ENCODE data around the gene TRMT112. TPM values are rescaled to one million over a fixed set of nuclear protein-coding genes. Genes with fewer than 3 reads are reported as not detected.
A peak's percentile ranks its signal among the peaks of the same experiment; 100 is the strongest.
"Not testable (repeated sequence)": the region's sequence is repeated elsewhere in the genome, so short reads cannot be mapped to it uniquely, and the experiment has no call there.

Gene TRMT112
- polyA plus RNA-seq, 1 donor: 167 TPM

DNA sequence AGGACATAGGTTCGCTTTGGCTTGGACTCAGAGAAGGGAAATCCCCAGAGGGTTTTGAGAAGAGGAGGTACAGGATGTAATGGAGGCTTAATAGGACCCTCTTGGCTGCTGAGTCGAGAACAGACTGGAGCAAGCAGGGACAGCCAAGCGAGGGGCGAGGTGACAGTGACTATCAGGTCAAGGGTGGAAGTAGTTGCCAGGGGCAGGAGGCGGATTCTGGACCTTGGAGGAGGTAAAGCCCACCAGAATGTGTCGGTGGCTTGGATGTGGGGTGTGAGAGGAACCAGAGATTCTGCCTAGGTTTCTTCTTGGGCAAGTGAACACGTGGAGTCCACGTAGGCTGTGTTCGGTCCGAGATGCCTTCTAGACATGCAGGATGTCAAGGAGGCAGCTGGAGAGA, 4.4 kb downstream of the TRMT112 start:
- Histone ChIP-seq H3K4me3 (ENCODE audit: low read length) (no peak overlapping the region), H3K4me1 (ENCODE audit: control insufficient read depth, insufficient read depth, low read length) (peaks cover 9% of the 10 kb centered on the region), H3K36me3 (ENCODE audit: control insufficient read depth, insufficient read depth, low read length) (peaks cover 41% of the 10 kb centered on the region), H3K9me3 (ENCODE audit: control insufficient read depth, low read depth, low read length) (no peaks in the 10 kb centered on the region), H3K27ac (ENCODE audit: low read length) (no peak overlapping the region), H3K27me3 (ENCODE audit: control insufficient read depth, insufficient read depth, low read length) (no peaks in the 10 kb centered on the region)
- WGBS (ENCODE audit: insufficient coverage, low lambda C conversion rate): no CpG with 5 or more reads among the region's 10 CpGs
- DNase-seq: no peak

- H3K9me3 ChIP-seq (ENCODE audit: control insufficient read depth, low read depth, low read length); H3K27me3 ChIP-seq (ENCODE audit: control insufficient read depth, insufficient read depth, low read length); DNase-seq: not testable (repeated sequence)
- Histone ChIP-seq H3K36me3 (ENCODE audit: control insufficient read depth, insufficient read depth, low read length) (peaks cover 13% of the 10 kb centered on the region), H3K27ac (ENCODE audit: low read length) (peak overlapping the region; percentile 79), H3K4me1 (ENCODE audit: control insufficient read depth, insufficient read depth, low read length) (peaks cover 20% of the 10 kb centered on the region), H3K4me3 (ENCODE audit: low read length) (peak overlapping the region; percentile 68)
- WGBS (ENCODE audit: insufficient coverage, low lambda C conversion rate): no CpG with 5 or more reads among the region's 5 CpGs
These were observed 9.6 kb downstream of the TRMT112 start for GRCh38 chr11:64307795-64308194.

DNA sequence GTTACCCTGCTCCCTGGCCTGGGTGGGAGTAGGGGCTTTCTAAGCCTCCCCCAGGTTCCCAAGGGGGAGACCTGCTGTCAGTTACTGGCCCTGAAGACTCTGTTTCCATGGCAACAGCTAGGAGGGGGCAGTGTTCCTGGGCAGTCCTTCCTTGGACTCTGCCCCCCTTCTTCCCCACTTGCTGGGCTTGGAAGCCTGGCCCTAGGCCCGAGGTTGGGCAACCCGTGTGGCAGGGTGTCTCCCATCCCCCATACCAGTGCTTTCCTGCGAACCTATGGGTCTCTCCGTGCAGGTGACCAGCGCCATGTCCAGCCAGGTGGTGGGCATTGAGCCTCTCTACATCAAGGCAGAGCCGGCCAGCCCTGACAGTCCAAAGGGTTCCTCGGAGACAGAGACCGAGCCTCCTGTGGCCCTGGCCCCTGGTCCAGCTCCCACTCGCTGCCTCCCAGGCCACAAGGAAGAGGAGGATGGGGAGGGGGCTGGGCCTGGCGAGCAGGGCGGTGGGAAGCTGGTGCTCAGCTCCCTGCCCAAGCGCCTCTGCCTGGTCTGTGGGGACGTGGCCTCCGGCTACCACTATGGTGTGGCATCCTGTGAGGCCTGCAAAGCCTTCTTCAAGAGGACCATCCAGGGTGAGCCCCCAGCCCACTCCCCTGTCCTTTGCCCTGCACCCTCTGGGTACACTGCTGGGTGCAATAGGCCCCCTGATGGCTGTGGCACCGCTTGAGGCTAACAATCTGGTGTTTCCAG, 10.3 kb downstream of the TRMT112 start:
- Histone ChIP-seq H3K4me3 (ENCODE audit: low read length) (peak overlapping the region; percentile 68), H3K27me3 (ENCODE audit: control insufficient read depth, insufficient read depth, low read length) (no peaks in the 10 kb centered on the region), H3K9me3 (ENCODE audit: control insufficient read depth, low read depth, low read length) (no peaks in the 10 kb centered on the region), H3K27ac (ENCODE audit: low read length) (peak overlapping the region; percentile 79), H3K4me1 (ENCODE audit: control insufficient read depth, insufficient read depth, low read length) (peaks cover 20% of the 10 kb centered on the region), H3K36me3 (ENCODE audit: control insufficient read depth, insufficient read depth, low read length) (peaks cover 7% of the 10 kb centered on the region)
- DNase-seq: peak; percentile 84 to 90
- WGBS (ENCODE audit: insufficient coverage, low lambda C conversion rate): no CpG with 5 or more reads among the region's 15 CpGs

GRCh38 chr11:64306563-64306875, 10.8 kb downstream of the TRMT112 start:
- peaks cover 5% of the 10 kb centered on the region for H3K27me3 ChIP-seq (ENCODE audit: control insufficient read depth, insufficient read depth, low read length)
- peaks cover 7% of the 10 kb centered on the region for H3K36me3 ChIP-seq (ENCODE audit: control insufficient read depth, insufficient read depth, low read length)
- peaks cover 20% of the 10 kb centered on the region for H3K4me1 ChIP-seq (ENCODE audit: control insufficient read depth, insufficient read depth, low read length)
- no CpG with 5 or more reads among the region's 9 CpGs for WGBS (ENCODE audit: insufficient coverage, low lambda C conversion rate)
- DNase-seq: no peak
- no peaks in the 10 kb centered on the region for H3K9me3 ChIP-seq (ENCODE audit: control insufficient read depth, low read depth, low read length)
- H3K4me3 ChIP-seq (ENCODE audit: low read length): peak overlapping the region; percentile 68
- peak overlapping the region; percentile 79 for H3K27ac ChIP-seq (ENCODE audit: low read length)

DNA sequence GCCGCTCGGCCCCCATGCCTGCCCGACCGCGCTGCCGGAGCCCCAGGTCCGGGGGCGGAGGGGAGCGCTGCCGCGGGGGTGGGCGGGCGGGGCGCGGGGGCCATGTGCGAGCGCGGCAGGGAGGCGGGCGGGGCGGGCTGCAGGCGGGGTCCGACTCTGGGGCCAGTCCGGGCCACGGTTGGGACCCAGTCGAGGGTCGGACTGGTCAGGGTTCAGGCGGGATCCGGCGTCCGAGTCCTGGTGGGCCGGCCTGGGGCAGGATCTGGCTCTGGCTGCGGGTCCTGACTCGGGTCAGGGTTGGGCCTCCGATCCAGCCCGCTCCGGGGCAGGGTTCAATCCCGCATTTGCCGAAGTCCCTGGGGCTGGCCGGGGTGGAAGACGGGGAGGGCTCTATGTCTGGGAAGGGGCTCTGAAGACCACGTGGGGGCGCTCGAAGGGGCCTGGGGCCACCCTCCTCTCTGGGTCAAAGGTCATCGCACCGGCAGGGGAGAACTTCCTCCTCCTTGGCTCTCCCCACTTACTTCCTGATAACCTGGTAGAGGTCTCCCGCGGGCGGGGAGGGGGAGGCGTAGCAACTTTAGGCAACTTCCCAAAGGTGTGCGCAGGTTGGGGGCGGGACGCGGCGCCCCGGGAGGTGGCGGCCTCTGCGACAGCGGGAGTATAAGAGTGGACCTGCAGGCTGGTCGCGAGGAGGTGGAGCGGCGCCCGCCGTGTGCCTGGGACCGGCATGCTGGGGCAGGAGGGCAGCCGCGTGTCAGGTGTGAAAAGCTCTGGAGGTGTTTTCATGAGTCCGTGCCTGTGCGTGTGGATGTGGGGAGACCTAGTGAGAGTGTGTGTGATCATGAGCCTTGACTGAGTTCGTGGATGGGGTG, 11.4 kb downstream of the TRMT112 start:
- Histone ChIP-seq H3K4me1 (ENCODE audit: control insufficient read depth, insufficient read depth, low read length) (peaks cover 20% of the 10 kb centered on the region), H3K36me3 (ENCODE audit: control insufficient read depth, insufficient read depth, low read length) (peaks cover 5% of the 10 kb centered on the region), H3K27me3 (ENCODE audit: control insufficient read depth, insufficient read depth, low read length) (peaks cover 10% of the 10 kb centered on the region), H3K9me3 (ENCODE audit: control insufficient read depth, low read depth, low read length) (no peaks in the 10 kb centered on the region), H3K4me3 (ENCODE audit: low read length) (peak overlapping the region; percentile 68), H3K27ac (ENCODE audit: low read length) (peak overlapping the region; percentile 79)
- DNase-seq: peak; percentile 69 to 90
- 0% methylated on average over 1 of the region's 71 CpGs for WGBS (ENCODE audit: insufficient coverage, low lambda C conversion rate)

DNA sequence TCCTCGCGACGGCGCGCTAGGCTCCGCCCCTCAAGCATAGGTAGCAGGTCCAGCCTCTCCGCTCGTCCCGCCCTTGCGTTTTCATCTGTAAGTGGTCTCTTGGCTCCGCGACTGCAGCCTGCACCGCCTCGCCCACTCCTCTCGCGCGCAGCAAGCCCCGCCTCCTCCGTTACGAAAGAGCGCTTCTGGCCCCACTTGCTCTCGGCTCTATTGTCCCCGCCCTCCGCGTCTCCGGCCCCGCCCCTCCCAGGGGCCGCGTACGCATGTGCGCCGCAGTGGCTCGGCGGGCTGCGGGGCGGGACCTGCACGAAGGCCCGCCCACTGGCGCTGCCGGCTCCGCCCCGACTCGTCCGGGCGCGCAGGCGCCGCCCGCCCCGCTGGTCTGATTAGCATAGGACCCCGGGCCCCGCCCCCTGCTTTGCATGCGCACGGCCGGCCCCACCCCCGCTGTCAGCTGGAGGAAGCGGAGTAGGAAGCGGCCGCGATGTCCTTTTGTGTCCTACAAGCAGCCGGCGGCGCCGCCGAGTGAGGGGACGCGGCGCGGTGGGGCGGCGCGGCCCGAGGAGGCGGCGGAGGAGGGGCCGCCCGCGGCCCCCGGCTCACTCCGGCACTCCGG, 12.2 kb downstream of the TRMT112 start, which contains the start of gene ESRRA:
Gene ESRRA, plus strand, starts transcription at position 450 of the 616 bp plus-strand sequence. CDS start 1,656 bp downstream, outside the sequence.
- Histone ChIP-seq H3K4me3 (ENCODE audit: low read length) (peak within 1 kb of the TSS; percentile 70), H3K27me3 (ENCODE audit: control insufficient read depth, insufficient read depth, low read length) (peaks cover 18% of the 10 kb centered on the region), H3K27ac (ENCODE audit: low read length) (peak within 1 kb of the TSS; percentile 99), H3K4me1 (ENCODE audit: control insufficient read depth, insufficient read depth, low read length) (peaks cover 28% of the 10 kb centered on the region), H3K9me3 (ENCODE audit: control insufficient read depth, low read depth, low read length) (no peaks in the 10 kb centered on the region), H3K36me3 (ENCODE audit: control insufficient read depth, insufficient read depth, low read length) (peaks cover 4% of the 10 kb centered on the region)
- DNase-seq: peak; percentile 99
- WGBS (ENCODE audit: insufficient coverage, low lambda C conversion rate): no CpG with 5 or more reads among the region's 81 CpGs

DNA sequence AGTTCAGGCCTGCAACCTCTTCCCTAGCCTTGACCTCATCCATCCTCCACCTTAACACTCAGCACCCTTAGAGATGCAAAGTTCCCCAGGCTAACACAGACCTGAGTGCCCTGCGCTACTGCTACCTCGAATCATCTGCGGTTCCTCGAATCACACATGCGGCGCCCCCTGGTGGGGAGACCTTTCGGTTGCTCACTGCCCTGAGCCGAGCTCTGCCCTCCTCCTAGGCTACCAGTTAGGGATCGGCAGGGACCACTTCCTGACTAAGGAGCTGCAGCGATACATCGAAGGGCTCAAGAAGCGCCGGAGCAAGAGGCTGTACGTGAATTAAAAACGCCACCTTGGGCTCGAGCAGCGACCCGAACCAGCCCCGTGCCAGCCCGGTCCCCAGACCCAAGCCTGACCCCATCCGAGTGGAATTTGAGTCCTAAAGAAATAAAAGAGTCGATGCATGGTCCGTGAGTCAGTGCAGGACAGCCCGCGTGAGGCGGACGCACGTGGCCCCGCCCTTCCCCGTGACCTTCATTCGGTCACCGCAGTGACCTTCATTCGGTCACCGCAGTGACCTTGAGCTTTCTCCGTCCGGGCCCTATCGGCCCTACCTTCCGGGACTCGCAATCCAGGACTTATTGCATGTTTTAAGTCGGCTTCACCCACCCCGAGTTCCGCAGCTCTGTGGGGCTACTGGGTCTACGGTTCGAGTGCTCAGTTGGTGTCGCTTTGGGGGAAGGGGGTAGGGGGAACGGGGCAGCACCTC, 12.9 kb downstream of the TRMT112 start:
- Histone ChIP-seq H3K27me3 (ENCODE audit: control insufficient read depth, insufficient read depth, low read length) (peaks cover 25% of the 10 kb centered on the region), H3K27ac (ENCODE audit: low read length) (peak overlapping the region; percentile 99), H3K9me3 (ENCODE audit: control insufficient read depth, low read depth, low read length) (peaks cover 3% of the 10 kb centered on the region), H3K4me1 (ENCODE audit: control insufficient read depth, insufficient read depth, low read length) (peaks cover 34% of the 10 kb centered on the region), H3K36me3 (ENCODE audit: control insufficient read depth, insufficient read depth, low read length) (peaks cover 4% of the 10 kb centered on the region), H3K4me3 (ENCODE audit: low read length) (peak overlapping the region; percentile 70)
- peak; percentile 84 to 89 for DNase-seq
- WGBS (ENCODE audit: insufficient coverage, low lambda C conversion rate): no CpG with 5 or more reads among the region's 46 CpGs

- Histone ChIP-seq H3K9me3 (ENCODE audit: control insufficient read depth, low read depth, low read length) (peaks cover 3% of the 10 kb centered on the region), H3K4me3 (ENCODE audit: low read length) (peak overlapping the region; percentile 70), H3K4me1 (ENCODE audit: control insufficient read depth, insufficient read depth, low read length) (peaks cover 36% of the 10 kb centered on the region), H3K27me3 (ENCODE audit: control insufficient read depth, insufficient read depth, low read length) (peaks cover 30% of the 10 kb centered on the region), H3K27ac (ENCODE audit: low read length) (peak overlapping the region; percentile 99), H3K36me3 (ENCODE audit: control insufficient read depth, insufficient read depth, low read length) (peaks cover 4% of the 10 kb centered on the region)
- WGBS (ENCODE audit: insufficient coverage, low lambda C conversion rate): no CpG with 5 or more reads among the region's 5 CpGs
- no peak for DNase-seq
These were observed 13.4 kb downstream of the TRMT112 start for GRCh38 chr11:64304032-64304315.

GRCh38 chr11:64303109-64304031, 14.0 kb downstream of the TRMT112 start:
- DNase-seq: no peak
- no peak overlapping the region for H3K27ac ChIP-seq (ENCODE audit: low read length)
- H3K4me3 ChIP-seq (ENCODE audit: low read length): no peak overlapping the region
- WGBS (ENCODE audit: insufficient coverage, low lambda C conversion rate): no CpG with 5 or more reads among the region's 13 CpGs
- peaks cover 36% of the 10 kb centered on the region for H3K4me1 ChIP-seq (ENCODE audit: control insufficient read depth, insufficient read depth, low read length)
- peaks cover 36% of the 10 kb centered on the region for H3K27me3 ChIP-seq (ENCODE audit: control insufficient read depth, insufficient read depth, low read length)
- peaks cover 3% of the 10 kb centered on the region for H3K9me3 ChIP-seq (ENCODE audit: control insufficient read depth, low read depth, low read length)
- H3K36me3 ChIP-seq (ENCODE audit: control insufficient read depth, insufficient read depth, low read length): peaks cover 4% of the 10 kb centered on the region
